ENCODE data around the gene CASK. TPM values are rescaled to one million over a fixed set of nuclear protein-coding genes. Genes with fewer than 3 reads are reported as not detected.

Gene CASK
- total RNA-seq, 1 experiment from 2014 or later = 54.6 TPM

DNA sequence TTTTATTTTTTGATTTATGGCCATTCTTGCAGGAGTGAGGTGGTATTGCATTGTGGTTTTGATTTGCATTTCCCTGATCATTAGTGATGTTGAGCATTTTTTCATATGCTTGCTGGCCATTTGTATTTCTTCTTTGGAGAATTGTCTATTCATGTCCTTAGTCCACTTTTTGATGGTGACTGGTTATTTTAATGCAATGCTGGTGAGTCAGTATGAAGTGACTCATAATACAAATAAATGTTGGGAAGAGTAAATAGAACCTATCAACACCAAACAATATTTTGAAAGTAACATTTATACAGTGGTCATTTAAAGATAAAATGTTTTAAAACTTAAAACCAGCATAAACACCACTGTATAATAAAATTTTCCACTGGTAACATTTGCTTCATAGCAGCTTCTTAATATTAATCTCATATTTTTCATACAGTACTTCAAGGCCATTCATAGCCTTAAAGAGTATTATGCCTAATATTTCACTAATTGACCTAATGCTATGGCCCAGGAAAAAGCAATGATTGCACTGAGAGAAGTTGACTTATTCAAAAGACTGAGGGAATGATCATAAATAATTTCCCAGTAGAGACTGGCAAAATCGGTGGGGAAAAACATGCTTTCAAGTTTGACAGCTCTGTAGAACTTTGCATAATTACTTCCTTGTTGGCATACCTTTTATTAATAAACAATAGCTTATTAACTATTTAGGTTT, 33.9 kb downstream of the CASK start (continued):
- TF ChIP-seq RELA (CRISPR knock-in tag; IDR thresholded peaks at IDR 0.05; ENCODE audit: borderline replicate concordance) = no peak

DNA sequence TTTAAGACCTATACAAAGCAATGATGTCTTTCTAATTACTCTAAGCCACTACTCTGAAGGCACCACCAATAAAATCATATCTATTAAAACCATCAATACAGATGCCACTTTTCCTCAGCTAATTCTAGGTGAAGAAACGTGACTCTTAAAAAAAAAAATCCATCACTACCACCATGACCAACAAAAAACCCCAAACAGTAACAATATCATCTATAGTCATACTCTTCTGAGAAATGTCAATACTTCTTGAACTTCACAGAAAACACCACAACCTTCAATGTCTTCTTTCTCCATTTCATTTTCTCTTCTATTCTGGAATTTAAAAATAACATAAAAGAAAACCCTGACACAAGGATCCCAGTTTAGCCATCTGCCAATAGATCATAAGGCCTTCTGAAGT, 35.7 kb downstream of the CASK start:
- H3K27ac Mint-ChIP-seq = no peak overlapping the region
- no peak overlapping the region for H3K4me3 Mint-ChIP-seq
- TF ChIP-seq, protein P1, sequence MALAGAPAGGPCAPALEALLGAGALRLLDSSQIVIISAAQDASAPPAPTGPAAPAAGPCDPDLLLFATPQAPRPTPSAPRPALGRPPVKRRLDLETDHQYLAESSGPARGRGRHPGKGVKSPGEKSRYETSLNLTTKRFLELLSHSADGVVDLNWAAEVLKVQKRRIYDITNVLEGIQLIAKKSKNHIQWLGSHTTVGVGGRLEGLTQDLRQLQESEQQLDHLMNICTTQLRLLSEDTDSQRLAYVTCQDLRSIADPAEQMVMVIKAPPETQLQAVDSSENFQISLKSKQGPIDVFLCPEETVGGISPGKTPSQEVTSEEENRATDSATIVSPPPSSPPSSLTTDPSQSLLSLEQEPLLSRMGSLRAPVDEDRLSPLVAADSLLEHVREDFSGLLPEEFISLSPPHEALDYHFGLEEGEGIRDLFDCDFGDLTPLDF (CRISPR knock-in tag; IDR thresholded peaks at IDR 0.05) = no peak
- TF ChIP-seq, protein P2, sequence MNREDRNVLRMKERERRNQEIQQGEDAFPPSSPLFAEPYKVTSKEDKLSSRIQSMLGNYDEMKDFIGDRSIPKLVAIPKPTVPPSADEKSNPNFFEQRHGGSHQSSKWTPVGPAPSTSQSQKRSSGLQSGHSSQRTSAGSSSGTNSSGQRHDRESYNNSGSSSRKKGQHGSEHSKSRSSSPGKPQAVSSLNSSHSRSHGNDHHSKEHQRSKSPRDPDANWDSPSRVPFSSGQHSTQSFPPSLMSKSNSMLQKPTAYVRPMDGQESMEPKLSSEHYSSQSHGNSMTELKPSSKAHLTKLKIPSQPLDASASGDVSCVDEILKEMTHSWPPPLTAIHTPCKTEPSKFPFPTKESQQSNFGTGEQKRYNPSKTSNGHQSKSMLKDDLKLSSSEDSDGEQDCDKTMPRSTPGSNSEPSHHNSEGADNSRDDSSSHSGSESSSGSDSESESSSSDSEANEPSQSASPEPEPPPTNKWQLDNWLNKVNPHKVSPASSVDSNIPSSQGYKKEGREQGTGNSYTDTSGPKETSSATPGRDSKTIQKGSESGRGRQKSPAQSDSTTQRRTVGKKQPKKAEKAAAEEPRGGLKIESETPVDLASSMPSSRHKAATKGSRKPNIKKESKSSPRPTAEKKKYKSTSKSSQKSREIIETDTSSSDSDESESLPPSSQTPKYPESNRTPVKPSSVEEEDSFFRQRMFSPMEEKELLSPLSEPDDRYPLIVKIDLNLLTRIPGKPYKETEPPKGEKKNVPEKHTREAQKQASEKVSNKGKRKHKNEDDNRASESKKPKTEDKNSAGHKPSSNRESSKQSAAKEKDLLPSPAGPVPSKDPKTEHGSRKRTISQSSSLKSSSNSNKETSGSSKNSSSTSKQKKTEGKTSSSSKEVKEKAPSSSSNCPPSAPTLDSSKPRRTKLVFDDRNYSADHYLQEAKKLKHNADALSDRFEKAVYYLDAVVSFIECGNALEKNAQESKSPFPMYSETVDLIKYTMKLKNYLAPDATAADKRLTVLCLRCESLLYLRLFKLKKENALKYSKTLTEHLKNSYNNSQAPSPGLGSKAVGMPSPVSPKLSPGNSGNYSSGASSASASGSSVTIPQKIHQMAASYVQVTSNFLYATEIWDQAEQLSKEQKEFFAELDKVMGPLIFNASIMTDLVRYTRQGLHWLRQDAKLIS (CRISPR knock-in tag; IDR thresholded peaks at IDR 0.05; ENCODE audit: borderline replicate concordance) = no peak
- no peak for TF ChIP-seq TP53 (CRISPR knock-in tag; IDR thresholded peaks at IDR 0.05)
- no peak for TF ChIP-seq RORB (CRISPR knock-in tag; IDR thresholded peaks at IDR 0.05)
- TF ChIP-seq, protein P3, sequence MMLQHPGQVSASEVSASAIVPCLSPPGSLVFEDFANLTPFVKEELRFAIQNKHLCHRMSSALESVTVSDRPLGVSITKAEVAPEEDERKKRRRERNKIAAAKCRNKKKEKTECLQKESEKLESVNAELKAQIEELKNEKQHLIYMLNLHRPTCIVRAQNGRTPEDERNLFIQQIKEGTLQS (CRISPR knock-in tag; conservative IDR thresholded peaks at IDR 0.05) = no peak
- no peak for TF ChIP-seq GTF2I (CRISPR knock-in tag; conservative IDR thresholded peaks at IDR 0.05)
- no peak for TF ChIP-seq SOX15 (CRISPR knock-in tag; IDR thresholded peaks at IDR 0.05)
- H3K4me1 Mint-ChIP-seq = peaks cover 9% of the 10 kb centered on the region
- H3K36me3 Mint-ChIP-seq = no peaks in the 10 kb centered on the region
- no peaks in the 10 kb centered on the region for H3K27me3 Mint-ChIP-seq (ENCODE audit: low read depth)
- DNase-seq (ENCODE audit: low spot score) (no peak), ATAC-seq (no peak)
- POLR2A ChIA-PET = no interaction called here
- H3K9me3 Mint-ChIP-seq = no peaks in the 10 kb centered on the region
- CTCF ChIA-PET = no interaction called here

DNA sequence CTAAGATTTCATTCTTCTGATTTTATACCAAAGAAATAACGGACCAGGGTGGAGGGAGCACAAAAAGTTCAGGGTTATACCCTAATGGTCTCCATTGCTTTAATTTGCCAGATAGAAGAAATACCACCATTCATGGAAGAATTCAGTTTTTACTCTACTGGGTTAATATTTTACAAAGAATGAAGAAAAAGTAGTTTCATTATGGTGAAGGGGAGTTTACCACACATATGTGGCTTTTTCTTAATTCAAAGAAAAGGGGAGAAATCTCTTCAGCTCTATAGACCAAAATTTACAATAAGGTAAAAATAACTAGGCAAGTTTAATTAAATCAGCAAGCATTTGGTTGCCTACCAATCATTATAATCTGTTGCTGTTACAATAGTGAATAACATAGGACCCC, 37.6 kb downstream of the CASK start:
- DNase-seq (ENCODE audit: low spot score) (no peak), ATAC-seq (no peak)
- Mint-ChIP-seq H3K27ac (no peak overlapping the region), H3K4me3 (no peak overlapping the region), H3K4me1 (peaks cover 9% of the 10 kb centered on the region), H3K27me3 (ENCODE audit: low read depth) (no peaks in the 10 kb centered on the region), H3K36me3 (no peaks in the 10 kb centered on the region), H3K9me3 (no peaks in the 10 kb centered on the region)
- POLR2A ChIA-PET = no interaction called here
- no peak for TF ChIP-seq MYBL2 (CRISPR knock-in tag; IDR thresholded peaks at IDR 0.05)
- TF ChIP-seq, protein P3 (CRISPR knock-in tag; conservative IDR thresholded peaks at IDR 0.05) = no peak
- TF ChIP-seq, protein P4, sequence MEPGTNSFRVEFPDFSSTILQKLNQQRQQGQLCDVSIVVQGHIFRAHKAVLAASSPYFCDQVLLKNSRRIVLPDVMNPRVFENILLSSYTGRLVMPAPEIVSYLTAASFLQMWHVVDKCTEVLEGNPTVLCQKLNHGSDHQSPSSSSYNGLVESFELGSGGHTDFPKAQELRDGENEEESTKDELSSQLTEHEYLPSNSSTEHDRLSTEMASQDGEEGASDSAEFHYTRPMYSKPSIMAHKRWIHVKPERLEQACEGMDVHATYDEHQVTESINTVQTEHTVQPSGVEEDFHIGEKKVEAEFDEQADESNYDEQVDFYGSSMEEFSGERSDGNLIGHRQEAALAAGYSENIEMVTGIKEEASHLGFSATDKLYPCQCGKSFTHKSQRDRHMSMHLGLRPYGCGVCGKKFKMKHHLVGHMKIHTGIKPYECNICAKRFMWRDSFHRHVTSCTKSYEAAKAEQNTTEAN (CRISPR knock-in tag; IDR thresholded peaks at IDR 0.05) = no peak
- CTCF ChIA-PET = no interaction called here

DNA sequence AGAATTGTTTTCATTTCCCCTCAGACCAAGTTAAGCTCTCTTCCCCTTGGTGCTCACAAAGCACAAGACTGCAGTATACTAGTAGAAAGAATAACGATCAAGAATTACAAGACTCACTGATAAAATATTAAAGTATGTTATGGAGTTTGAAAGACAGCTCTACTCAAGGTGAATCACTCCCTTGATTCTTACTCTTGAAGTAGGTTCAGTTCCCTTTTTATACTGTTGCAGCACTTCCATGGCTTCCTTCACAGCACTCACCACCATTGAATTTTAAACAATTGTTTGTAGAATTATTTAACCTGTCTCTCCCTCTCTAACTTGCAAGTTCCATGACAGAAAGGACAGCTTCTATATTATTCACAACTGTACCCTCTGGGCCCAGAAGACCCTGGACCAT, 42.2 kb downstream of the CASK start:
- CTCF ChIA-PET = interaction anchor here (1.2 kb wide), 1 partner anchor 23 kb away, joined by 3 read pairs; no protein-coding TSS in a partner anchor
- ATAC-seq (no peak), DNase-seq (ENCODE audit: low spot score) (no peak)
- Mint-ChIP-seq H3K27ac (no peak overlapping the region), H3K27me3 (ENCODE audit: low read depth) (no peaks in the 10 kb centered on the region), H3K36me3 (no peaks in the 10 kb centered on the region), H3K4me3 (no peak overlapping the region), H3K9me3 (no peaks in the 10 kb centered on the region), H3K4me1 (peaks cover 9% of the 10 kb centered on the region)
- TF ChIP-seq, protein P5, sequence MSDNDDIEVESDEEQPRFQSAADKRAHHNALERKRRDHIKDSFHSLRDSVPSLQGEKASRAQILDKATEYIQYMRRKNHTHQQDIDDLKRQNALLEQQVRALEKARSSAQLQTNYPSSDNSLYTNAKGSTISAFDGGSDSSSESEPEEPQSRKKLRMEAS (CRISPR knock-in tag; IDR thresholded peaks at IDR 0.05) = no peak
- POLR2A ChIA-PET = no interaction called here

All from WTC11 (cell line).